Measurements from ENCODE around the gene ZDHHC18.

DNA sequence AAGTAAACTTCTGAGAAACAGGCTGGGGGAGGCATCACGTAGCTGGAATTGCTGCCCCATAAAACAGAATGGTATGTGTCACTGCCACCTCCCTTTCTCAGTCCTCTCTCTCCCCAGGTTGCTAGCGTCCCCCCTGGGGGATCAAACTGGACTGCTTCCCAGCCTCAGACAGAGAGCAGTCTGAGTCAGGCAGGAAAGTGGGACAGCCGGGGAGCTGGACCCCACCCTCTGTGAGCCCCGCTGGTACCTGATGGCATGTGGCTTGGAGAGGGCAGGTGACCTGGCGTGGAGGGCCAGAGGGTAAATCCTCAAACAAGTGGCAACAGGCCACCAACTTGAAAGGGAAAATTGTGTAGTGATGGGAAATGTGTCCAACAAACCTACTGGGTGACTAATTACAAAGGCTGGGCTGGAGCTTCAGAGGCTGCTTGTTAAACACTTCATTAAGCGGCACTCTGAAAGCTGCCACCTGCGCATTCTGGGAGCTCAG lies 35.4 kb downstream of the ZDHHC18 start:
- TF ChIP-seq POLR2AphosphoS5 (IDR thresholded peaks at IDR 0.05; ENCODE audit: low read depth, low read length) (no peak), REST (IDR thresholded peaks at IDR 0.05; ENCODE audit: insufficient read depth in 1 of 2, low read depth in 2 of 2, low read length in 2 of 2) (no peak), TAF1 (IDR thresholded peaks at IDR 0.05; ENCODE audit: borderline replicate concordance, insufficient read depth, low read length) (no peak), SIN3A (IDR thresholded peaks at IDR 0.05; ENCODE audit: borderline replicate concordance, insufficient read depth, low read length) (no peak), FOXP2 (optimal IDR thresholded peaks at IDR 0.05; ENCODE audit: borderline replicate concordance, extremely low read depth, extremely low read length, insufficient read depth) (no peak)
